Endodermal cell (in vitro differentiated cells): Measurements from ENCODE around the gene MNX1. TPM values are rescaled to one million over a fixed set of nuclear protein-coding genes. Genes with fewer than 3 reads are reported as not detected.

Source experiments
- DNase-seq: peaks from one replicate; pipeline ENCODE4 v3.0.0-alpha.2; 2017
- H3K27ac ChIP-seq: 2 replicates; pipeline ENCODE4 v1.5.1; 2013; ENCODE audit warnings: mild to moderate bottlenecking, low read depth, low read length, moderate library complexity
- H3K27me3 ChIP-seq: 2 replicates; pipeline ENCODE4 v1.6.1; 2013; ENCODE audit warnings: mild to moderate bottlenecking, low read length, moderate library complexity; ENCODE audit not compliant: insufficient read depth, control insufficient read depth, poor library complexity, severe bottlenecking
- H3K36me3 ChIP-seq: 2 replicates; pipeline ENCODE4 v1.7.0; 2013; ENCODE audit warnings: mild to moderate bottlenecking, low read length, moderate library complexity; ENCODE audit not compliant: control insufficient read depth, insufficient read depth
- H3K4me1 ChIP-seq: one replicate; pipeline ENCODE4 v1.7.0; 2013; ENCODE audit warnings: low read length; ENCODE audit not compliant: control insufficient read depth, insufficient read depth
- H3K4me3 ChIP-seq: 2 replicates; pipeline ENCODE4 v1.5.1; 2013; ENCODE audit warnings: mild to moderate bottlenecking, low read length, moderate library complexity
- H3K9ac ChIP-seq: 2 replicates; pipeline ENCODE4 v1.6.1; 2013; ENCODE audit warnings: mild to moderate bottlenecking, low read length, moderate library complexity; ENCODE audit not compliant: poor library complexity, severe bottlenecking; ENCODE audit errors: extremely low read depth
- H3K9me3 ChIP-seq: 2 replicates; pipeline ENCODE4 v1.6.1; 2013; ENCODE audit warnings: mild to moderate bottlenecking, low read length, moderate library complexity; ENCODE audit not compliant: control insufficient read depth
- H3K27ac Mint-ChIP-seq: 2 replicates; pipeline ENCODE4 v1.8.0; 2020; ENCODE audit warnings: mixed read lengths
- H3K27me3 Mint-ChIP-seq: 2 replicates; pipeline ENCODE4 v1.8.0; 2021; ENCODE audit warnings: mild to moderate bottlenecking, mixed read lengths; ENCODE audit not compliant: insufficient read depth
- H3K36me3 Mint-ChIP-seq: 2 replicates; pipeline ENCODE4 v1.8.0; 2020; ENCODE audit warnings: low read depth, mixed read lengths
- H3K4me1 Mint-ChIP-seq: 2 replicates; pipeline ENCODE4 v1.8.0; 2020; ENCODE audit warnings: mixed read lengths
- H3K4me3 Mint-ChIP-seq: 2 replicates; pipeline ENCODE4 v1.8.0; 2020; ENCODE audit warnings: mild to moderate bottlenecking, moderate library complexity, mixed read lengths
- H3K9me3 Mint-ChIP-seq: 2 replicates; pipeline ENCODE4 v1.8.0; 2020; ENCODE audit warnings: mild to moderate bottlenecking, mixed read lengths
- WGBS, 2 experiments: methylation state at CpG; one replicate each; pipeline versions ENCODE4 v1.1.5 to v1.1.7; 2013; ENCODE audit warnings: missing lambda C conversion rate in 2 of 2, mixed read lengths in 1 of 2; ENCODE audit not compliant: insufficient coverage in 1 of 2, insufficient read length in 1 of 2; 5-methylcytosine and 5-hydroxymethylcytosine counted together
- total RNA-seq, 2 donors: library from RNA; stranded (reverse); fragmentation: NEBNext Ultra II Directional in 1 of 2; extraction: Animal tissue kit (Norgen Biotek cat#: 25700) in 1 of 2; gene quantifications; 2 replicates in 1 of 2; 3 replicates in 1 of 2; pipeline ENCODE4 v1.2.1, GENCODE V29; 2021
- TF ChIP-seq, protein P1 (sequence below): fragments of 200-600 bp; sonication (generic); conservative IDR thresholded peaks from 2 replicates; pipeline ENCODE4 v1.5.0; 2021; ENCODE audit warnings: antibody characterized with exemption, mild to moderate bottlenecking

Gene MNX1
- total RNA-seq, 2 donors from 2014 or later = 14.5 to 18.7 TPM

DNA sequence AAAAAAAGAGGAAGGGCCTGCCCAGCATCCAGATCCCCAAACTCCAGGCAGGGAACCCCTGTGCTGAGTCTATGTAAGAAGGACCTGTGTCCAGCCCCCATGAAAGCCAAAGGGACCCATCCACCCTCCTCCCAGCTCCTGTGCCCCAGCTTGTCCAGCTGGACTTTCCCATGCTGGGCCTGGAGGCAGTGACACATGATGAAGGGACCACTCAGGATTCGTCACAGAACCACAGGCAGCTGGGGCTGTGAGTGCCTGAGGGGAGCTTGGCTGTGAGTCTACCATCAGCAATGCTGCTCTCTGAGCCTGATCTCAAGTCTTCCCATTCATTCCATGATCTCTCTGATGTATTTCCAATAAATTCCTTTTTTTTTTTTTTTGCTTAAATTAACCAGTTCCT lies 36.2 kb upstream of the MNX1 start:
- peaks cover 3% of the 10 kb centered on the region for H3K4me1 Mint-ChIP-seq
- 83 to 100% methylated on average over 1 of the region's 1 CpG for WGBS, 2 experiments
- no peaks in the 10 kb centered on the region for H3K36me3 Mint-ChIP-seq
- H3K9me3 ChIP-seq = no peaks in the 10 kb centered on the region
- H3K4me1 ChIP-seq = peaks cover 3% of the 10 kb centered on the region
- no peaks in the 10 kb centered on the region for H3K27me3 ChIP-seq
- TF ChIP-seq, protein P1, sequence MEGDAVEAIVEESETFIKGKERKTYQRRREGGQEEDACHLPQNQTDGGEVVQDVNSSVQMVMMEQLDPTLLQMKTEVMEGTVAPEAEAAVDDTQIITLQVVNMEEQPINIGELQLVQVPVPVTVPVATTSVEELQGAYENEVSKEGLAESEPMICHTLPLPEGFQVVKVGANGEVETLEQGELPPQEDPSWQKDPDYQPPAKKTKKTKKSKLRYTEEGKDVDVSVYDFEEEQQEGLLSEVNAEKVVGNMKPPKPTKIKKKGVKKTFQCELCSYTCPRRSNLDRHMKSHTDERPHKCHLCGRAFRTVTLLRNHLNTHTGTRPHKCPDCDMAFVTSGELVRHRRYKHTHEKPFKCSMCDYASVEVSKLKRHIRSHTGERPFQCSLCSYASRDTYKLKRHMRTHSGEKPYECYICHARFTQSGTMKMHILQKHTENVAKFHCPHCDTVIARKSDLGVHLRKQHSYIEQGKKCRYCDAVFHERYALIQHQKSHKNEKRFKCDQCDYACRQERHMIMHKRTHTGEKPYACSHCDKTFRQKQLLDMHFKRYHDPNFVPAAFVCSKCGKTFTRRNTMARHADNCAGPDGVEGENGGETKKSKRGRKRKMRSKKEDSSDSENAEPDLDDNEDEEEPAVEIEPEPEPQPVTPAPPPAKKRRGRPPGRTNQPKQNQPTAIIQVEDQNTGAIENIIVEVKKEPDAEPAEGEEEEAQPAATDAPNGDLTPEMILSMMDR = no peak
- no peaks in the 10 kb centered on the region for H3K36me3 ChIP-seq
- H3K27ac ChIP-seq = no peak overlapping the region
- no peak overlapping the region for H3K27ac Mint-ChIP-seq
- no peak overlapping the region for H3K4me3 ChIP-seq
- H3K27me3 Mint-ChIP-seq = peaks cover 10% of the 10 kb centered on the region
- H3K4me3 Mint-ChIP-seq = no peak overlapping the region
- H3K9ac ChIP-seq = no peak overlapping the region
- DNase-seq = no peak
- H3K9me3 Mint-ChIP-seq = no peaks in the 10 kb centered on the region

DNA sequence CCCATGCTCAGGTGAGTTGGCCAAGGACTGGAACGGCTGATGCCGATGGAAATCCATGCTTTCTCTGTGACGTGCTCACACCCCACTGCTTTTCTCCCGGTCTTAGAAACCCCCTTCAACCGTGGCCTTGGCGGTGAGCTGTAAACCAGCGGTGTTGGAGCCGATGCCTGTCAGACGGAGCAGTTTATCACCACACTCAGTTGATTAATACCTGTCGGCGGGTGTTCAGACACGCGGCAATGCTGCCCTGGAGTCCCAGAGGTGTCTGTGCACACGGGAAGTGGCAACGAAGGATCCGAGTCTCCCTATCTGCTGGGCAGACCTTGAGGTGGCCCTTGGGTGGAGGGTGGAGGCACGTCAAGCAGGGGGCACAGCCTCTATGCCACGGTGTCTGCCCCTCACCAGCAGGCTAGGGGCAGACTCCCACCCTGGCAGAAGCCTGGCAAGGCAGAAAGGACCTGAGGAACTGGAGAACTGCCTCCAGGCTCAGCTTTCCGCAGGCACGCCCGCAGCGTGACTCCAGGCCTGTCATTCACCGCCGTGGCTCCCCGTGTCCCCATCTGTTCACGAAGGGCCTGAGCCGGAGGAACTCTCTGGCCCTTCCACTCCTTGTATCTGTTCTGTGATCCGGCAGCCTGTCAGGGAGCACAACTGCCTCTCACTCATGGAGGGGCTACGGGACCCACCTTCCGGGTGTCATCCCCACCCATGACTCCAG lies 34.6 kb upstream of the MNX1 start:
- H3K36me3 Mint-ChIP-seq = no peaks in the 10 kb centered on the region
- H3K9ac ChIP-seq = no peak overlapping the region
- no peak overlapping the region for H3K4me3 ChIP-seq
- no peaks in the 10 kb centered on the region for H3K27me3 ChIP-seq
- H3K27ac Mint-ChIP-seq = no peak overlapping the region
- no peak for DNase-seq
- peaks cover 12% of the 10 kb centered on the region for H3K4me1 Mint-ChIP-seq
- TF ChIP-seq, protein P1 = no peak
- peaks cover 10% of the 10 kb centered on the region for H3K4me1 ChIP-seq
- no peaks in the 10 kb centered on the region for H3K36me3 ChIP-seq
- no peak overlapping the region for H3K4me3 Mint-ChIP-seq
- H3K27me3 Mint-ChIP-seq = peaks cover 14% of the 10 kb centered on the region
- H3K27ac ChIP-seq = no peak overlapping the region
- H3K9me3 Mint-ChIP-seq = no peaks in the 10 kb centered on the region
- no peaks in the 10 kb centered on the region for H3K9me3 ChIP-seq
- WGBS, 2 experiments = 92 to 94% methylated on average over 27 to 30 of the region's 30 CpGs

DNA sequence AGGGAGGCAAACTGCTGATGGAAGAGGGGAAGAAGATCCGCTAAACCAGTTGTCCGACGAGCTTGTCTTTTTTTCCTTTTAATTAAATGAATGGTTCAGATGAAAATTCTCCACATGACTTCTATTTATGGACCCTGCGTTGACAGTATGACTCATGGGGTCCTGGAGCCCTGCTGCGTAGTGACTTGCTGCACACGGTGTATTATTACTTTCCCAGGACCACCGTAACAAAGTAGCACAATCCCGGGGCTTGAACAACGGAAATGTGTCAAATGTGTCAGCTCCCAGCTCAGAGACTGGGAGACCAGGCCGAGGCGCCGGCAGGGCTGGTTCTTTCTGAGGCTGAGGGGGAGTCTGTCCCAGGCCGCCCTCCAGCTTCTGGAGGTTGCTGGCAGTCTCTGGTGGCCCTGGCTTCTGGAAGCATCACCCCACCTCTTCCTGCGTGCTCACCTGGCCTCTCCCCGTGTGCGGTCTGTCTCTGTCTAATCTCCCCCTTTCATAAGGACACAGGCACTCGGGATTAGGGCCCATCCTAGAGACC lies 33.8 kb upstream of the MNX1 start:
- H3K9me3 ChIP-seq = no peaks in the 10 kb centered on the region
- Mint-ChIP-seq H3K27ac (no peak overlapping the region), H3K4me1 (peaks cover 12% of the 10 kb centered on the region), H3K36me3 (no peaks in the 10 kb centered on the region), H3K27me3 (peaks cover 20% of the 10 kb centered on the region), H3K4me3 (no peak overlapping the region), H3K9me3 (no peaks in the 10 kb centered on the region)
- H3K9ac ChIP-seq = no peak overlapping the region
- H3K36me3 ChIP-seq = no peaks in the 10 kb centered on the region
- no peak for DNase-seq
- TF ChIP-seq, protein P1 = no peak
- WGBS, 2 experiments = 85 to 92% methylated on average over 12 to 17 of the region's 17 CpGs
- no peak overlapping the region for H3K4me3 ChIP-seq
- no peaks in the 10 kb centered on the region for H3K27me3 ChIP-seq
- peaks cover 10% of the 10 kb centered on the region for H3K4me1 ChIP-seq
- no peak overlapping the region for H3K27ac ChIP-seq
